HG02678 (cell line): ENCODE measurements around the gene TIMP2.
"Not testable (repeated sequence)": the region's sequence is repeated elsewhere in the genome, so short reads cannot be mapped to it uniquely, and the experiment has no call there.

Experiments
- ATAC-seq: cut with Tn5 transposase; IDR thresholded peaks from one replicate; pipeline ENCODE4 v1.9.1; 2021; ENCODE audit warnings: mild to moderate bottlenecking, moderate library complexity; ENCODE audit not compliant: unreplicated experiment

The TIMP2 gene

DNA sequence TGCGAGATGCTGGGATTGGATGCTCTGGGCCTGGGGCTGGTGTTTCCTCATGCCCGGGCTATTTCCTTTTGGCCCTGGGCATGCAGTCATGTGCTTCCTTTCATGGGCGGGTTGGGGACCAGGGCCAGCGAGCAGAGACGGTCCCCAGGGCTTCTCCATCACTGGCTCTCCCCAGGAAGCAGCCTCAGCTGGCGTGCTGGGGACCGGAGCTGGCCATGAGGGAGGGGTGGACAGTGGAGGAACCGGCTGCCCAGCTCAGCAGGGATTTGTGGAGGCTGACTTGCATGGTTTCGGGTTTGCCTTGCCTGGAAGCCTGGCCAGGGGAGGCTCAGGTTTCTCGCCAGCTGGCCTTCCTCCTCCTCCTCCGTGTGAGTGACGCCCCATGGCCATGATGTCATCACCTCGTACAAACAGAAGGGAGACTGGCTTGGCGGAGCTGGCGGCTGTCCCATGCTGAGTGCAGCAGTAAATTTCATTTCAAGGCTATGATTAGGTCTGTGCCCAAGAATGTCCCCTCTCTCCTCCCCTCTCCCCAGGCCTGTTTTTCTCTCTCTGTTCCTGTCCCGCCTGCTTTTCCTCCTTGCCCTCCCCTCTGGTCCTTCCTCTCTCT lies 8.9 kb upstream of the TIMP2 start:
- no peak for ATAC-seq

DNA sequence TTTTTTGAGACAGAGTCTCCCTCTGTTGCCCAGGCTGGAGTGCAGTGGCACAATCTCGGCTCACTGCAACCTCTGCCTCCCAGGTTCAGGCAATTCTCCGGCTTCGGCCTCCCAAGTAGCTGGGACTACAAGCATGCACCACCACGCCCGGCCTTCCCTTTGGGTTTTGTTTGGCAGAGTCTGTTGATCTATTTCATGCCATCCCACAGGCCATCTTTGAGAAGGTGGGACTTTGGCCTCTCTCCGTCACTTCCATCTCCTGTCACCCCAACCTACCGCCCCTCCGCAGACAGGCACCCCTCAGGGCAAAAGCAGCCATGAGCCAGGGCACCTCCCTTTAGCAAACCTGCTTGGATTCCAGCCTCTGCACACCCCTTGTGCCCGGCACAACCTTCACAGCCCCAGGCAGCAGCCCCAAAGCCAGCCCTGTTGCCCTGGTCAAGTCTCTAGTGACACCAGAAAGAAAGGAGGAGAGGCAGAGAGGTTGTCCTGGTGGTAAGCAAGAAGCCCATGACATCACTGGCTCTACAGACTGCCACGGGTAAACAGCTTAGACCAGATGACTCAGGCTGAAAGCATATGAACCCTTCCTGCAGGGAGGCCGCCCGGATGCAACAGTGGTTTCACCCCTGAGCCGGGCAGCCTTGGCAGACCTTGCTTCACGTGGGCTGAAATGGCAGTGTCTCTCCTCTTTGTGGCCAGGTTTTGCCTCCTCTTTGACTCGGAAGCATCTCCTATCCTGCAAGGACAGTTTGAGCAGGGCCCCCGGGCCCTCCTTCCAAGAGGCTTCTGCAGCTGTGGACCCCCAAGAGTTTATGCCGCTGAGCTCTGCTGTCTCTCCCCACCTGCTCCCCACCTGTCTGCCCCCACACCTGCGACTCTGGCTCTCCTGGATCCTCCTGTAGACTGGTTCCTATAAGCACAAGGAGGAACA lies 8.1 kb upstream of the TIMP2 start:
- ATAC-seq = no peak

DNA sequence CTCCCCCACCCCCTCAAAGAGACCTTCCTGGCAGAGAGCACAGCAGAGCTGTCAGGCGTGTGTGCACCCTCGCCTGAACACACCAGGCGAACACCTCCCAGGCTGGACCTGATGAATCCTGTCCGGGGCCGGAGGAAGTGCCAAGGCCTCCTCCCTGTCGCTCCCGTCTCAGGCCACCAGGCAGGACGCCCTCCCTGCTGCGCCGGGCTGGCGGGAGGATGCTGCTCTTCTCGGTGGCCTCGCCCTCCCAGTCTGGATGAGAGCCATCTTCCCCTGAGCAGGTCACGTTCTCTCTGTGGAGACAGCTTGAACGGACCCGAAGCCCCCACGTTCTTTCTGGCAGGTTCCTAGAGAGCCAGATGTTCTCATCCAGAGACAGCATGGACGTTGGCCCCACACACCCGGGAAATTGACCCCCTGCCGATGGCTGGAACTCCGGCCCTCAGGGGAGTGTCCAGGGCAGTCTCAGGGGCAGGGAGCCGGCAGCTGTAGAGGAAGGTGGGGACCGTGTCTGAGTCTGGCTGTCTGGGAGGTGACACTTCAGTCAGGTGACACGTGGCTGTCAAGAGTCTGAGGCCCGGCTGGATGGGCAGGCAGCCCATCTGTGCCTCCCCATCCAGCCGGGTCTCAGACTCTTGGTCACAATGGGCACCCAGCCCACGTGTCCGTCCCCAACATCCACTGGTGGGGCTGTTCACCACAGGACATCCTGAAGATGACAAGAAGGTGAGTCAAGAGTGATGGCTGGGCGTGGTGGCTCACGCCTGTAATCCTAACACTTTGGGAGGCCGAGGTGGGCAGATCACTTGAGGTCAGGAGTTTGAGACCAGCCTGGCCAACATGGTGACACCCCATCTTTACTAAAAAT lies 5.0 kb upstream of the TIMP2 start:
- no peak for ATAC-seq

DNA sequence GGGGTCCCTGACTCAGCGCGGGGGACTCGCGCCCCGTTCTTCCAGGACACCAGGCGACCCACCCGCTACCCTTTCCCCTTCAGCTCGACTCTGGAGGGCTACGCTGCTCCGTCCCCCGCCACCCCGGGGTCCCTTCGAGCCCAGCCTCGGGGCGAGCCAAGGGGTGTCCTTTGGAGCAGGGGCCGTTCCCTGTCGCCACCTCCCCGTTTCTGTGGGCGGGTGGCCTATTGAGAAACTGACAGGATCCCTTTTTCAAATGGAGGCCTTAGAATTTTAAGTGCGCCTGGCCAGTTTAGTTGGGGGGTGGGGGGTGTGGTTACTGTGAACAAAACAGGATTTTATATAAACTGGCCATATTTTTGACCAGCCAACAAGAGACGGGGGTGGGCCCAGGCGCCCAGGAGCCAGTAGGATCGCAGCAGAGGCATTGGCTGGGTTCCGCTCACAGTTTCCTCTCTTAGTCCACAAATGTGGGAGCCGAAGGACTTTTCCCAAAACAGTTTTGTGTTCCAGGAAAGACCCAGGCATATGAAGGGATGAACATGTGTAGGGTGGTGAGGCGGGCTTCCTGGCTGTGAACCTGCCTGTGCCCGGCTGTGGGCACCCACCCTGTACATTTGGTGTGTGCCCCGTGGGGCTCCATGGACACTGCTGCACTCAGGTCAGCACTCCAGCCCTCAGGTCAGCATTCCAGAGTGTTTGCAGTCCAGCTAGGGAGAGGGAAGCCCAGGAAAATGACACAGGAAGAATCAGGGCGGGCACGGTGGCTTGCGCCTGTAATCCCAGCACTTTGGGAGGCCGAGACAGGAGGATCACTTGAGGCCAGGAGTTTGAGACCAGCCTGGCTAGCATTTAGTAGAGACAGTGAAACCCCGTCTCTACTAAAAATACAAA lies 722 bp upstream of the TIMP2 start:
- no peak for ATAC-seq

DNA sequence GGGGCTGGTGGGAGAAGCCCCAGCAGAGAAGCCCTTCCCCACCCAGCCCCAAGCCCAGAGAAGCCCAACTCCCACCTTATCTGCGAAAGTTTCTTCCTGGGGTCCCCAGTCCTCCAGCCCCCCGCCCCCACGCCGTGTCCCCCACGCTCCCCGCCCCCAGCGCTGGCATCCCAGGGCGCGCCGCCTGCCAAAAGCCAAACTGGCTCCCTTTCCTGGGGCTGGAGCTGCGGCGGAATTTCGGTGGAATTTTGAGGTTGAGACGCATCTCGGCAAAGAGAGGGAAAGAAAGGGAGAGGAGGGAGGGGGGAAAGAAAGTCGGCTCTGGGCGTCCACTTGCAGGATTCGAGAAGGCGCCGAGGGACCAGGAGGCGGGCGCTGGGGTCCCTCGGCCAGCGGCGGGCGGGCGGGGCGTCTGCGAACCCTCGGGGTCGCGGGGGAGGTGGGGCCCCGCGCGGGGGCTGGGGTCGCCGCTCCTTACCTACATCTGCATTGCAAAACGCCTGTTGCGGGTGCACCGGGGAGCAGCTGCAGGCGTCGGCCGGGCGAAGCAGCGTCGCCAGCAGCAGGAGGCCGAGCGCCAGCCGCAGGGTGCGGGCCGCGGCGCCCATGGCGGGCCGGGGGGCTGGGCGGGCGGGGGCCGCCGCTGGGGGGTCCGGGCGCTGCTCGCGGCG lies 571 bp downstream of the TIMP2 start:
- ATAC-seq = no peak

DNA sequence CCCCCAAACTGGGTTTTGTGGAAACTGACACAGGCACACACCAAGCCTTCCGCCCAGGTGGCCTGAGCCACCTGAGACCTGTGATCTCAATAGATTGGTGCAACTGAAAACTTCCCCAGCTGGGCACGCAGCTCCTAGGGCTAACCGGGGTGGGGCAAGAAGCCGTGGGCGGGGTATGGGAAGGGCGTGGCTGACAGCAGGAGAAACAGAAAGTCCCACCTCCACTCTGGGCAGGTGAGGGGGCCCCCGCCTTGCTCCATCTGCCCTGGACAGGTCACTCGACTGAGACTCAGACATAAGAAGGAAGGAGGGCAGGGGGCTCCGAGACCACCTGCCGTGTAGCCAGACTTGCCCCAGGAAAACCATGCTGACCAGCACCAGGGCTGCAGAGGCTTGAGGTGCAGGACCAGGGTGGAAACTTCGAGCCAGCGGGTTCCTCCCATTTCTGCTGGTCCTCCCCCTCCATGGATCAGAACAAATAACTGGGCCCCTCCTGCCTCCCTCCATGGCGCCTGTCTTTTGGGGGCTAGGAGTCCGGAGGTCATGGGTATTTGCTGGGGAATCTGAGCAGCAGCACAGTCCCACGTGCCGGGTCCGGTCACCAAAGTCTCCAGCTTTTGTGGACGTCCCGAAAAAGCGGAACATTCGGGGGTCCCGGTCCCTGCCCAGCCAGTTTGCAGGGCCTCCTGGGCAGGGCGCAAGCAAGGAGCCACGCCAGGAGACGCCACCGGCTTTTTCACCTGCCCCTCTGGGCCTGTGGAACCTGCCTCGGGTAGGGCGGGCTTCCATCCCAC lies 1.3 kb downstream of the TIMP2 start:
- no peak for ATAC-seq

DNA sequence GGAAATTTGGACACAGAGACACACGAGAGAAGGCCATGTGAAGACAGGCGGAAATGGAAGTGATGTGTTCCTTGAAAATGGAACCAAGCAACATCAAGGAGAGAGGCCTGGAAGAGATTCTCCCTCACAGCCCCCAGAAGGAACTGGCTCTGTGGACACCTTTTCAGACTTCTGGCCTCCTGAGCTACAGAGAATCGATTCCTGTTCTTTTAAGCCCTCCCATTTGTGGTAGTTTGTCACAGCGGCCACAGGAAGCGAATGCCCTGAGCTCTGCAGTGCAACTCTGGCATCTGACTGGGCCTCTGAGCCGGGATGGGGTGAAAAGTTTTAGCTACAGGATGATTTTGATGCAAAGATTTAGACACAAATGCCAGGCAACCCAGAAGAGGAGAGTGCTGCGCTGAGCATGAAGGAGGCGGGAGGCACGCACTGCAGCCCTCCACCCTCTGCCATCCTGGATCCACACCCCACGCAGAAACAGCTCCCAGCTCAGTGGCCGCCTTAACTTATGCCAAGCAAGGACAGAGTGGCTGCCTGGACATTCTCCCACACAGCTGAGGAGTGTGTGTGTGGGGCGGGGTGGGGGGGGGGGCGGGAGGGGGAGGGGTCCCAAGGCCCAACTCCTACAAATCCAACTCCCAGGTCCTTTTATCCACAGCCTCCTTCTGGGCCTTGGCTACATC lies 2.2 kb downstream of the TIMP2 start:
- no peak for ATAC-seq

DNA sequence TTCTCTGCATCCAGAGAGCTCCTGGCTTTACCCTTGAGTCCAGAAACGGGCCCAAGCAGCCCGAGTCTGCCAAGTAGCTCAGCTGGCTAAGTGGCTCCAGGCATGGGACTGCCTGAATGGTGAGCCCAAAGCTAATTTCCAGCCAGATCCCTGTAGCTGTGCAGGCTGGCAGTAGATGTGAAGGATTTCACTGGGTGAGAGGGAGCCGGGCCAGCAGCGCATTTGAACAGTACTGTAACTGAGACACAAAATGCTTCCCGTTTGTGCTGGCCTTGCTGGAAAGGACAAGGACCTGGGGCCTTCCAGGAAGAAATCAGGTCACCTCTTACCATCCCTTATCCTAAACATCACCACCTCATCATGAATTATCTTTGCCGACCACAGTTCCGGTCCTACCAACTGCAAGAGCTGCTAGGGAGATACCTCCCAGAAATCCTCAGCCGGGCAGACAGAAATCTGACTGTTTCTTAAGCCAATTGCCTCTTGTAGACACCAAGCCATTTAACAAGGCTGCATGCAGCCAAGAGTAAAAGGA lies 3.7 kb downstream of the TIMP2 start:
- no peak for ATAC-seq

DNA sequence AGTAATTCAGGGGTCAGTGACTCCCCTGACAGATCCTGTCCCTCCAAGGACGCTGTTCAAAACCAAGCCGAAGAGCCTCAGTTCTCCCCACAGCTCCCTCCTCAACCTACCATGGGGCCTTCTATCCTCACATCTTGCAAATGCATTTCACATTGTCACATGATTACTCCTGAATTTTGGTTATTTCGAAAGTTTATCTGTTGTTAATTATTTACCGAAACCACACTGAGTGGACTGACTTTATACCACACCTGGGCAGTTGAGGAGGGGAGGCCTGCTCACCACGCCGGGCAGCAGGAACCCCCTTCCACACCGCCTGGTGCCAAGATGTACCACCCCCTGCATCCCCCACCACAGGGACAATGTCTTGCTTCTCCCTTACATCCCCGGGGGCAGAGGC lies 4.7 kb downstream of the TIMP2 start:
- ATAC-seq = no peak

DNA sequence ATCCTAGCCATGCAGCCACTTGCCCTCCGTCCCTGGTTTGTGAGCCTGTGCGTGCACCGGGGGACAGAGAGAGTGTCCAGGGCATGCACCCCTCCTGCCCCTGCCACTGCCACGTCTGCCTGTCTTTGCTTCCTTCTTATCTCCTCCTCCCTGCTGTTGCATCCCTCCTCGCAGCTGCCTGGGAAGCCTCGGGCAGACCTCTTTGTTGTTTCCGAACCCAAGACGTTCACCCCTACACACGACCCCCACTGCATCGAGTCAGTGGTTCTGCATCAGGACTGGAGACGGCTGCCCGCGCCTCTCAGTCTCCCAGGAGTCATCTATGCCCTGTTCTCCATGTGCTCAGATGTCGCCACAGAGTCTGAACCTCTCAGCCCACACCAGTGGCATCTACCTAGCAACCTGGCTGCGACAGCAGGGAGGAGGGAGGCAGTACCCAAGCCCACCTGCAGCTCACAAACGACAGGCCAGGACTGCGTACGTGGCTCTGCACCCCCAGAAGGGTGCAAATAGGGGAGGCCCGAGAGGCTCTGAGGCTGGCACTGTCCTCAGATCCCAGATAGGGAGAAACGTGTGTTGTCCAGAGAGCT lies 5.2 kb downstream of the TIMP2 start:
- no peak for ATAC-seq

DNA sequence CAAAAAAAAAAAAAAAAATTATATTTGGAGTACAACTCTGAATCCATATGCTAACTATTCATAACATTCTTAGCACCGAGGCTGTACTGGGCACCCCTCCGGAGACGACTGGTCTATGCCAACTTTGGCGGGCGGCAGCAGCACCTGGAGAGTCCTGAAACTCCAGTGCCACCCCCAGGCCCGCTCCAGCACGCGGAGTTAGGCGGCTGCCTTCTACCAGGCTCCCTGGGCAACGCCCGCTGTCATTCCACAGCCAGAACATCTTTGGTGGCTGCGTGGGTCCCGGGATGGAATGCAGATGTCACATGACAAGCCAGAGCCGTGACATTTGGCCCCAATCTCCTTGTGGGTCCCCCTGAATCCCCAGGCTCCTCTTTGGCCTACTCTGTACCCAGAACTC lies 6.2 kb downstream of the TIMP2 start:
- ATAC-seq = no peak

DNA sequence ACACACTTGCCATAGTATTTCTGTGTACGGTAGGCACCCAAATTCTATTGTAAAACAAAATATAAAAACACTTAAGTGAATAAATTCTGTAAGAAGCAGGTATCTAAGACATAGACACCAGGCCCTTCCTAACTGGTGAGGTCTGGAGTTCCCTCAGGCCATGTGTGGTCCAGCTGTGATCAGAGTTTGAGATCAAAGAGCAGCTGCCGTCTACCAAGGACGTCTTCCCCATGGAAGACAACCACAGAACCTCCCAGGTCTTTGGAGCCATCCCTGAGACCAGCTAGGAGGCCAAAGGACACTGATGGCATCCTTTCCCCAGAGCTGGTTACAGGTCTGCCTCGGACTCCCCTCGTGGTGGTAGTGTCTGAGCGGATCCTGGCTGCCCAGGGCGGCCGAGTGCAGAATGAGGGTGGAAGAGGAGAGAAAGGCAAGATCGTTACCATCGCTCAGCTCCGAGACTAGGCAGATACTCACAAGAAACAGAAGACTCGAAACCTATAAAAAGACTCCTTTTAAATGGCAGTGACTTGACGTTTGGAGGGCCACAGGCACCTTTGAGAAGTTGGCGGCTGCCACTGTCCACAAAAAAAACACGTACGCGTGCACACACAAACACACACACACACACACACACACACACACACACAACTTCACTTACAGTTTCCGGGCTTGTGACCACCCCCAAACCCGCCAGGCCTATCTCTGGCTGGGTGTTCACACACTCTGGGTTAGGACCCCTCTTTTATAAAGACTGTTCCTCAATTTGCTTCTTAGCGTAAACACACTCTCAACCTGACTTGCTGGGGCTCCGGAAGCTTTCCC lies 7.5 kb downstream of the TIMP2 start:
- ATAC-seq = no peak

DNA sequence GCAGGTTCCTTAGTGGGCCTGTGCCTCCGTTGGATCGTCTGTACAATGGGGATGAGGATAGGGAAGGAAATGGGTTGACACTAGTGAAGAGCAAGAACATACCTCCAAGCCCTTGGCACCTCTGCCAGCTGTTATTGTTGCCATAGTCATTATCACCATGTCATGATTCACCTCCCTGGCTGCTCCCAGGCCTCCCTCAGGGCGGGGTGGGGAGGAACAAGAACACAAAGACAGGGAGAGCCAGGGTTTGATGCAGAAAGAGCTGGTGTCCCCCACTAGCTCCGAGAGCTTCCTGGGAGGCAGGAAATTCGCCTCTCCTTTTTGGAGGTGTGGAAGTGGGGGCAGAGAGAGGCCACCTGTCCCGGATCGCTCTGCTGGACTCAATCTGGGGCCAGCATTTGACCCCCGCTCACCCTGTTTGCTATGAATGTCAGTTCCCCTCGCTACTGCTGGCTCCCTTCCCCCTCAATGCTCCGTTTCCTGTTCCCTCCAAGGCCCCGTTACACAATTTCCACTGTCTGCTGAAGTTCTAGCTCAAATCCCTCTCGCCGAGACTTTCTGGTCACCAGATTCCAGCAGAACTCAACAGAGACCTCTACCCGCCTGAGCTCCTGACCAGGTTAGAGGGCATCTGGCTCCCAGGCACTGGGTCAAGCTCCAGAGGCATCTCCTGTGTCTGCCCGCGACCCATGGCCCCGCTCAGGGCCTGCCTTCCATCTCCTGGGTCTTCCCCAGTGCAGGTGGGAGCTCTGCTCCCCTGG lies 9.1 kb downstream of the TIMP2 start:
- ATAC-seq = no peak

DNA sequence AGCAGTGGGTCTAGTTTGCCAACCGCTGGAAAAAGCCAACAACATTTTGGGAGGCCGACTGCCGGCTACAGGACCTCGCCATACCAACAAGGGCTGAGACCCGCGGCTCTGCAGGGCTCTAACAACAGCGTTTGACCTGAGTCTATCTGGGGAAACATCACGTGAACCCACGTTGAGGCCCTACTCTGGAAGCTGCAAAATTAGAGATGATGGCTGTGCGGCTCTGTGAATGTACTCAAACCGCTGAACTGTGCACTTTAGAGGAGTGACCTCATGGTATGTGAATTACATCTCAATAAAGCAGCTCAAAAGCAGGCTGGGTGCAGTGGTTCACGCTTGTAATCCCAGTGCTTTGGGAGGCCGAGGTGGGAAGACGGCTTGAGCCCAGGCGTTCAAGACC lies 12.1 kb downstream of the TIMP2 start:
- ATAC-seq = no peak

DNA sequence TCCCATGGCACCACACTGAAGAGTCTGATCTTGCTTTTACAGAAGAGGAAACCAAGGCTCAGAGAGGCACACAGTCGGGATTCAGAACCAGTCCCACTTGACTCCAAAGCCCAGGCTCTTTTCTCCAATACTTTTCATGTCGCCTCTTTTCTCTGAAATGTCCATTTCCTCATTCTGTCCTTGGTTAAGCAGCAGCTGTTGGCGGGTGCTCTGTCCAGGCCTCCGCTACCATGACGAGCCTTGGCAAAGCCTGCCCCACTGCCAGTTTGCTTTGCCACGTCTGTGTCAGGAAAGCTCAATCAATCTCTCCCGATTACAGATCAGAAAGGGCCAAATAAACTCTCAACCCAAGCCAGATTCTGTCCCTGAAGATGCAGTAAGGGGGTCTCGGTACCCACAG lies 13.1 kb downstream of the TIMP2 start:
- no peak for ATAC-seq

DNA sequence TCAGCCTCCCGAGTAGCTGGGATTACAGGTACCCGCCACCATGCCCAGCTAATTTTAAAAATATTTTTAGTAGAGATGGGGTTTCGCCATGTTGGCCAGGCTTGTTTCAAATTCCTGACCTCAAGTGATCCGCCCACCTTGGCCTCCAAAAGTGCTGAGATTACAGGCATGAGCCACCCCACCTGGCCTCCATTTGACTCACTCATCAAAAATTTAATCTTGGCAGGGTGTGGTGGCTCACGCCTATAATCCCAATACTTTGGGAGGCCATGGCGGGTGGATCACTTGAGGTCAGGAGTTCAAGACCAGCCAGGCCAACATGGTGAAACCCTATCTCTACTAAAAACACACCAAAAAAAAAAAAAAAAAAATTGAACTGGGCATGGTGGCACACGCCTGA lies 13.6 kb downstream of the TIMP2 start:
- ATAC-seq = not testable (repeated sequence)
